Upper lobe of right lung (tissue), 1 donor: ENCODE results near the gene MUSTN1. TPM values are rescaled to one million over a fixed set of nuclear protein-coding genes. Genes with fewer than 3 reads are reported as not detected.

Experiments used
- ATAC-seq: fragments of 200-7000 bp; cut with Tn5 transposase; one replicate; pipeline ENCODE4 v1.9.1; 2020; ENCODE audit warnings: mild to moderate bottlenecking, moderate library complexity
- DNase-seq: peaks from one replicate; pipeline ENCODE4 v3.0.0-alpha.2; 2020
- H3K27ac ChIP-seq: fragments of 200-600 bp; one replicate; pipeline ENCODE4 v1.8.0; 2022
- H3K27me3 ChIP-seq: fragments of 200-600 bp; one replicate; pipeline ENCODE4 v1.8.0; 2022; ENCODE audit warnings: mild to moderate bottlenecking
- H3K36me3 ChIP-seq: fragments of 200-600 bp; one replicate; pipeline ENCODE4 v1.8.0; 2022
- H3K4me1 ChIP-seq: fragments of 200-600 bp; one replicate; pipeline ENCODE4 v1.8.0; 2022
- H3K4me3 ChIP-seq: fragments of 200-600 bp; one replicate; pipeline ENCODE4 v1.8.0; 2022; ENCODE audit warnings: mild to moderate bottlenecking
- H3K9me3 ChIP-seq: fragments of 200-600 bp; one replicate; pipeline ENCODE4 v1.8.0; 2022
- intact Hi-C: fragments of 100-400 bp; cut with DNase I; formaldehyde crosslinking; loops from one replicate; pipeline ENCODE4 v1.11.0; 2022
- total RNA-seq: library from RNA; stranded (reverse); fragmentation: NEBNext Ultra II Directional; extraction: Animal tissue kit (Norgen Biotek cat#: 25700); gene quantifications from one replicate; pipeline ENCODE4 v1.2.1, GENCODE V29; 2021
- TF ChIP-seq, protein P1 (sequence below): fragments of 200-600 bp; IDR thresholded peaks from one replicate; pipeline ENCODE4 v1.8.0; 2022; ENCODE audit warnings: antibody characterized with exemption
- donor health status: DM: no; HTN: yes; CAD: no; lungs with severe emphysema.

MUSTN1 gene
- total RNA-seq, 1 donor from 2014 or later: 5.4 TPM

GRCh38 chr3:52791366-52791765 lies 43.5 kb downstream of the MUSTN1 start:
- TF ChIP-seq, protein P1, sequence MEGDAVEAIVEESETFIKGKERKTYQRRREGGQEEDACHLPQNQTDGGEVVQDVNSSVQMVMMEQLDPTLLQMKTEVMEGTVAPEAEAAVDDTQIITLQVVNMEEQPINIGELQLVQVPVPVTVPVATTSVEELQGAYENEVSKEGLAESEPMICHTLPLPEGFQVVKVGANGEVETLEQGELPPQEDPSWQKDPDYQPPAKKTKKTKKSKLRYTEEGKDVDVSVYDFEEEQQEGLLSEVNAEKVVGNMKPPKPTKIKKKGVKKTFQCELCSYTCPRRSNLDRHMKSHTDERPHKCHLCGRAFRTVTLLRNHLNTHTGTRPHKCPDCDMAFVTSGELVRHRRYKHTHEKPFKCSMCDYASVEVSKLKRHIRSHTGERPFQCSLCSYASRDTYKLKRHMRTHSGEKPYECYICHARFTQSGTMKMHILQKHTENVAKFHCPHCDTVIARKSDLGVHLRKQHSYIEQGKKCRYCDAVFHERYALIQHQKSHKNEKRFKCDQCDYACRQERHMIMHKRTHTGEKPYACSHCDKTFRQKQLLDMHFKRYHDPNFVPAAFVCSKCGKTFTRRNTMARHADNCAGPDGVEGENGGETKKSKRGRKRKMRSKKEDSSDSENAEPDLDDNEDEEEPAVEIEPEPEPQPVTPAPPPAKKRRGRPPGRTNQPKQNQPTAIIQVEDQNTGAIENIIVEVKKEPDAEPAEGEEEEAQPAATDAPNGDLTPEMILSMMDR: no peak
- ATAC-seq (no peak), DNase-seq (no peak)
- H3K27ac ChIP-seq: no peak overlapping the region
- no peaks in the 10 kb centered on the region for H3K9me3 ChIP-seq
- H3K4me1 ChIP-seq: no peaks in the 10 kb centered on the region
- no peaks in the 10 kb centered on the region for H3K36me3 ChIP-seq
- H3K4me3 ChIP-seq: no peak overlapping the region
- intact Hi-C loops: no loop called here
- no peaks in the 10 kb centered on the region for H3K27me3 ChIP-seq

DNA sequence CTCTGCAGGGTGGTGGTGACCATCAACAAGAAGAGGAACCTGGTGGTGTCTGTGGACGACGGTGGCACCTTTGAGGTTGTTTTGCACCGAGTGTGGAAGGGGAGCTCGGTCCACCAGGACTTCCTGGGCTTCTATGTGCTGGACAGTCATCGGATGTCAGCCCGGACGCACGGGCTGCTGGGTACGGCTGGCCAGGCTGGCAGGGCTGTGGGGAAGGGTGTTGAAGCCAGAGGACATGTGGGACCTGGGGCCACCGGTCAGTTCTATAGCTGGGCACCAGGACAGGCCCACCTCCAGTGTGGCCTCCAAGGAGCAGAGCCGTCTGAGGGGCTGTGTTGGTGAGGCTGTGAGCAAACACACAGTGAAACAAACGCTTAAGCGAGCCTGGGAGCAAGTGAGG lies 44.1 kb downstream of the MUSTN1 start:
- no peaks in the 10 kb centered on the region for H3K9me3 ChIP-seq
- no peaks in the 10 kb centered on the region for H3K4me1 ChIP-seq
- H3K36me3 ChIP-seq: no peaks in the 10 kb centered on the region
- DNase-seq: no peak
- no peaks in the 10 kb centered on the region for H3K27me3 ChIP-seq
- intact Hi-C loops: no loop called here
- ATAC-seq: no peak
- no peak overlapping the region for H3K27ac ChIP-seq
- H3K4me3 ChIP-seq: no peak overlapping the region
- TF ChIP-seq, protein P1: no peak

GRCh38 chr3:52790337-52790736 lies 44.5 kb downstream of the MUSTN1 start:
- TF ChIP-seq, protein P1: no peak
- no peak overlapping the region for H3K4me3 ChIP-seq
- DNase-seq: no peak

DNA sequence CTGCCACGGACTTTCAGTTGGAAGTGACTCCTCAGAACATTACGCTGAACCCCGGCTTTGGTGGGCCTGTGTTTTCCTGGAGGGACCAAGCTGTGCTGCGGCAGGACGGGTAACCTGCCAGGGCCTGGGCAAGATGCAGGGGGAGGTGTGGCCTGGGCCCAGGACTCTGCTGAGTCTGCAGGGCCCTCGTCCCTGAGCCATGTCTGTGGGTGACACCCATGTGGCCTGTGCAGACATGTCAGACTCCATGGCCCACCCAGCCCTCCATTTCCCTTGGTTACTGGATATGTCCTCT lies 45.1 kb downstream of the MUSTN1 start:
- H3K9me3 ChIP-seq: no peaks in the 10 kb centered on the region
- H3K27ac ChIP-seq: no peak overlapping the region
- no peak for ATAC-seq
- no peaks in the 10 kb centered on the region for H3K36me3 ChIP-seq
- no peaks in the 10 kb centered on the region for H3K4me1 ChIP-seq
- H3K27me3 ChIP-seq: no peaks in the 10 kb centered on the region
- intact Hi-C loops: no loop called here
- no peak for DNase-seq
- H3K4me3 ChIP-seq: no peak overlapping the region
- TF ChIP-seq, protein P1: no peak

More at GRCh38 chr3:52790337-52790736, 44.5 kb downstream of the MUSTN1 start:
- H3K4me1 ChIP-seq: no peaks in the 10 kb centered on the region
- no peaks in the 10 kb centered on the region for H3K36me3 ChIP-seq
- intact Hi-C loops: no loop called here
- H3K9me3 ChIP-seq: no peaks in the 10 kb centered on the region
- no peak overlapping the region for H3K27ac ChIP-seq
- H3K27me3 ChIP-seq: no peaks in the 10 kb centered on the region
- no peak for ATAC-seq

GRCh38 chr3:52788890-52789745 lies 45.7 kb downstream of the MUSTN1 start:
- DNase-seq: no peak
- Histone ChIP-seq H3K27ac (no peak overlapping the region), H3K4me3 (no peak overlapping the region), H3K36me3 (no peaks in the 10 kb centered on the region), H3K27me3 (no peaks in the 10 kb centered on the region), H3K9me3 (no peaks in the 10 kb centered on the region), H3K4me1 (no peaks in the 10 kb centered on the region)
- ATAC-seq: no peak
- TF ChIP-seq, protein P1: no peak
- intact Hi-C loops: no loop called here
